OCI-LY7 (cell line): ENCODE results near the gene UGT1A4. TPM values are rescaled to one million over a fixed set of nuclear protein-coding genes. Genes with fewer than 3 reads are reported as not detected.

Experiments
- BruUV-seq: library from RNA; stranded (reverse); fragments of 400-500 nt; replicated peaks from 2 replicates; lab custom pipeline; 2021; lab: Mats Ljungman, UMichigan
- CTCF ChIA-PET: fragments of 300-600 bp; sonication (Branson Sonifier 250); formaldehyde crosslinking; loops from one replicate; lab custom pipeline; 2022; ENCODE audit warnings: antibody characterized with exemption; ENCODE audit not compliant: unreplicated experiment; lab: Charles Lee
- POLR2A ChIA-PET: fragments of 300-600 bp; sonication (Branson Sonifier 250); formaldehyde crosslinking; loops from one replicate; lab custom pipeline; 2022; ENCODE audit warnings: antibody characterized with exemption; lab: Charles Lee
- DNase-seq: peaks from one replicate; pipeline ENCODE4 v3.0.0-alpha.2; 2015; ENCODE audit warnings: low spot score
- H2AFZ ChIP-seq: fragments of 200-600 bp; sonication (generic), shearing (Covaris generic); 2 replicates; pipeline ENCODE4 v1.6.1; 2014; ENCODE audit warnings: mild to moderate bottlenecking, antibody characterized with exemption, low read length, moderate library complexity
- H3K27ac ChIP-seq: fragments of 200-600 bp; sonication (generic); 2 replicates; pipeline ENCODE4 v1.5.1; 2014; ENCODE audit warnings: mixed run types, low read depth, mild to moderate bottlenecking, moderate library complexity, low read length, inconsistent platforms; ENCODE audit not compliant: poor library complexity, severe bottlenecking
- H3K36me3 ChIP-seq: fragments of 200-600 bp; sonication (generic); 2 replicates; pipeline ENCODE4 v1.6.1; 2014; ENCODE audit warnings: mild to moderate bottlenecking, antibody characterized with exemption, low read length, moderate library complexity, mixed read lengths; ENCODE audit not compliant: insufficient read depth
- H3K4me1 ChIP-seq: fragments of 200-600 bp; sonication (generic); 2 replicates; pipeline ENCODE4 v1.5.1; 2014; ENCODE audit warnings: mild to moderate bottlenecking, low read length; ENCODE audit not compliant: insufficient read depth, poor library complexity, severe bottlenecking
- H3K4me2 ChIP-seq: fragments of 200-600 bp; sonication (generic); 2 replicates; pipeline ENCODE4 v1.6.1; 2014; ENCODE audit warnings: mild to moderate bottlenecking, low read length
- H3K4me3 ChIP-seq: fragments of 200-600 bp; sonication (generic); 2 replicates; pipeline ENCODE4 v1.5.1; 2014; ENCODE audit warnings: mild to moderate bottlenecking, low read depth, low read length; ENCODE audit not compliant: poor library complexity, severe bottlenecking
- H3K79me2 ChIP-seq: fragments of 200-600 bp; sonication (generic); 2 replicates; pipeline ENCODE4 v1.6.1; 2016; ENCODE audit warnings: low read depth, mild to moderate bottlenecking, low read length, moderate library complexity, mixed read lengths; ENCODE audit not compliant: insufficient read depth
- H3K9me2 ChIP-seq: fragments of 200-600 bp; sonication (generic); 2 replicates; pipeline ENCODE4 v1.6.1; 2016; ENCODE audit warnings: mild to moderate bottlenecking, low read length, mixed read lengths; ENCODE audit not compliant: insufficient read depth
- H3K9me3 ChIP-seq: fragments of 200-600 bp; sonication (generic); 2 replicates; pipeline ENCODE4 v1.6.1; 2014; ENCODE audit warnings: mild to moderate bottlenecking, mixed run types, low read length, mixed read lengths
- H4K20me1 ChIP-seq: fragments of 200-600 bp; sonication (generic); 2 replicates; pipeline ENCODE4 v1.6.1; 2014; ENCODE audit warnings: mild to moderate bottlenecking, antibody characterized with exemption, low read length, moderate library complexity, mixed read lengths; ENCODE audit not compliant: insufficient read depth
- CTCF ChIP-seq: fragments of 200-600 bp; sonication (generic); conservative IDR thresholded peaks from 2 replicates; pipeline ENCODE4 v1.5.1; 2014; ENCODE audit warnings: mild to moderate bottlenecking, antibody characterized with exemption, low read length, moderate library complexity, mixed read lengths
- EZH2phosphoT487 ChIP-seq: fragments of 200-600 bp; sonication (generic); IDR thresholded peaks from 2 replicates; pipeline ENCODE4 v1.6.1; 2018; ENCODE audit warnings: low read depth, borderline replicate concordance, mild to moderate bottlenecking, mixed run types, antibody characterized with exemption, low read length, moderate library complexity, mixed read lengths
- intact Hi-C: fragments of 100-400 bp; cut with micrococcal nuclease; formaldehyde crosslinking; loops from one replicate; pipeline ENCODE4 v1.10.0; 2022; ENCODE audit not compliant: unreplicated experiment
- total RNA-seq, 2 experiments: library from RNA; depleted of rRNA in 1 of 2; stranded (reverse); fragments of >200 nt in 1 of 2; shearing (Covaris generic) in 1 of 2; gene quantifications; 2 replicates each; pipeline ENCODE4 v1.2.3, GENCODE V29; 2014 to 2022

The UGT1A4 gene
- total RNA-seq, 2 experiments from 2014 or later = not detected

GRCh38 chr2:233768076-233768475 lies 49.5 kb downstream of the UGT1A4 start:
- no TSS peak for BruUV-seq
- no peaks in the 10 kb centered on the region for H3K9me2 ChIP-seq
- H3K9me3 ChIP-seq = no peaks in the 10 kb centered on the region
- no peak for DNase-seq
- no peak overlapping the region for H3K4me2 ChIP-seq
- H3K27ac ChIP-seq = no peak overlapping the region
- CTCF ChIA-PET = no interaction called here
- no peak overlapping the region for H2AFZ ChIP-seq
- POLR2A ChIA-PET = no interaction called here
- H3K79me2 ChIP-seq = no peaks in the 10 kb centered on the region
- intact Hi-C loops = no loop called here
- H3K36me3 ChIP-seq = no peaks in the 10 kb centered on the region
- H3K4me1 ChIP-seq = no peaks in the 10 kb centered on the region
- TF ChIP-seq EZH2phosphoT487 (no peak), CTCF (no peak)
- H4K20me1 ChIP-seq = no peaks in the 10 kb centered on the region
- H3K4me3 ChIP-seq = no peak overlapping the region

GRCh38 chr2:233769260-233769659 lies 50.7 kb downstream of the UGT1A4 start:
- TF ChIP-seq EZH2phosphoT487 (no peak), CTCF (no peak)
- Histone ChIP-seq H3K4me1 (no peaks in the 10 kb centered on the region), H4K20me1 (no peaks in the 10 kb centered on the region), H3K79me2 (no peaks in the 10 kb centered on the region), H3K9me2 (no peaks in the 10 kb centered on the region), H3K4me2 (no peak overlapping the region), H3K36me3 (no peaks in the 10 kb centered on the region), H3K9me3 (no peaks in the 10 kb centered on the region), H2AFZ (no peak overlapping the region), H3K4me3 (no peak overlapping the region), H3K27ac (no peak overlapping the region)
- BruUV-seq = no TSS peak
- ChIA-PET CTCF (no interaction called here), POLR2A (interaction anchor here (0.6 kb wide), 1 partner anchor 1186 kb away, joined by 3 read pairs; no protein-coding TSS in a partner anchor)
- DNase-seq = no peak
- intact Hi-C loops = no loop called here

- Histone ChIP-seq H3K9me2 (no peaks in the 10 kb centered on the region), H3K4me3 (no peak overlapping the region), H3K36me3 (no peaks in the 10 kb centered on the region), H3K4me1 (no peaks in the 10 kb centered on the region), H4K20me1 (no peaks in the 10 kb centered on the region), H3K79me2 (no peaks in the 10 kb centered on the region), H2AFZ (no peak overlapping the region), H3K27ac (no peak overlapping the region), H3K4me2 (no peak overlapping the region), H3K9me3 (no peaks in the 10 kb centered on the region)
- intact Hi-C loops = no loop called here
- TF ChIP-seq CTCF (no peak), EZH2phosphoT487 (no peak)
- POLR2A ChIA-PET = no interaction called here
- no TSS peak for BruUV-seq
- DNase-seq = no peak
- CTCF ChIA-PET = no interaction called here
Observed at GRCh38 chr2:233772153-233772552, 53.6 kb downstream of the UGT1A4 start.
